Small intestine (tissue), 7 donors: ENCODE results near the gene PDCD1LG2. TPM values are rescaled to one million over a fixed set of nuclear protein-coding genes. Genes with fewer than 3 reads are reported as not detected.

Source experiments
- DNase-seq, 2 donors: peaks; one replicate each; pipeline versions ENCODE4 v3.0.0 to v3.0.0-alpha.2; 2013
- FAIRE-seq: peaks from 2 replicates; lab custom pipeline; 2012; peaks lifted over from hg19 to GRCh38; lab: Jason Lieb, UNC
- H3K27ac ChIP-seq, 3 donors: one replicate each; pipeline ENCODE4 v1.5.1; 2013; ENCODE audit warnings: low read length in 2 of 3, mild to moderate bottlenecking in 2 of 3, control low read depth in 1 of 3, inconsistent platforms in 1 of 3, low read depth in 1 of 3, moderate library complexity in 1 of 3
- H3K27me3 ChIP-seq, 3 donors: one replicate each; pipeline ENCODE4 v1.6.1; 2013; ENCODE audit warnings: low read length in 3 of 3, inconsistent platforms in 1 of 3; ENCODE audit not compliant: control insufficient read depth in 3 of 3, insufficient read depth in 3 of 3
- H3K36me3 ChIP-seq, 3 donors: one replicate each; pipeline ENCODE4 v1.6.1; 2013; ENCODE audit warnings: low read length in 3 of 3, inconsistent platforms in 1 of 3, low read depth in 1 of 3, mild to moderate bottlenecking in 1 of 3, moderate library complexity in 1 of 3; ENCODE audit not compliant: control insufficient read depth in 3 of 3, insufficient read depth in 2 of 3
- H3K4me1 ChIP-seq, 3 donors: one replicate each; pipeline ENCODE4 v1.6.1; 2013; ENCODE audit warnings: low read length in 2 of 3, inconsistent platforms in 1 of 3, low read depth in 1 of 3, mild to moderate bottlenecking in 1 of 3, moderate library complexity in 1 of 3; ENCODE audit not compliant: control insufficient read depth in 3 of 3, insufficient read depth in 2 of 3
- H3K4me3 ChIP-seq, 3 donors: one replicate each; pipeline ENCODE4 v1.5.1; 2013; ENCODE audit warnings: low read length in 3 of 3, control low read depth in 1 of 3, inconsistent platforms in 1 of 3, low read depth in 1 of 3, mild to moderate bottlenecking in 1 of 3, moderate library complexity in 1 of 3
- H3K9me3 ChIP-seq, 2 donors: one replicate each; pipeline ENCODE4 v1.6.1; 2013; ENCODE audit warnings: low read depth in 1 of 2, low read length in 1 of 2; ENCODE audit not compliant: control insufficient read depth in 2 of 2, insufficient read depth in 1 of 2
- WGBS, 3 donors: extraction: QIAGEN DNeasy Blood & Tissue Kit; methylation state at CpG; one replicate each; pipeline ENCODE4 v1.1.7; 2013; 5-methylcytosine and 5-hydroxymethylcytosine counted together
- polyA plus RNA-seq, 4 donors: library from polyadenylated mRNA; stranded (reverse) in 3 of 4; unstranded in 1 of 4; fragments of 200-250 nt in 3 of 4; fragments of 120-200 nt in 1 of 4; gene quantifications; one replicate each; pipeline versions ENCODE4 v1.2.1 to v1.2.3, GENCODE V29; 2013
- donor health status: healthy with polysubstance abuse.
- donor health status: control.
- donor health status: control.
- donor health status: Bipolar disorder and iron deficiency.
- donor health status: healthy.

Gene PDCD1LG2
- polyA plus RNA-seq, 4 donors, result 0.42 to 0.52 TPM; not detected in 2

DNA sequence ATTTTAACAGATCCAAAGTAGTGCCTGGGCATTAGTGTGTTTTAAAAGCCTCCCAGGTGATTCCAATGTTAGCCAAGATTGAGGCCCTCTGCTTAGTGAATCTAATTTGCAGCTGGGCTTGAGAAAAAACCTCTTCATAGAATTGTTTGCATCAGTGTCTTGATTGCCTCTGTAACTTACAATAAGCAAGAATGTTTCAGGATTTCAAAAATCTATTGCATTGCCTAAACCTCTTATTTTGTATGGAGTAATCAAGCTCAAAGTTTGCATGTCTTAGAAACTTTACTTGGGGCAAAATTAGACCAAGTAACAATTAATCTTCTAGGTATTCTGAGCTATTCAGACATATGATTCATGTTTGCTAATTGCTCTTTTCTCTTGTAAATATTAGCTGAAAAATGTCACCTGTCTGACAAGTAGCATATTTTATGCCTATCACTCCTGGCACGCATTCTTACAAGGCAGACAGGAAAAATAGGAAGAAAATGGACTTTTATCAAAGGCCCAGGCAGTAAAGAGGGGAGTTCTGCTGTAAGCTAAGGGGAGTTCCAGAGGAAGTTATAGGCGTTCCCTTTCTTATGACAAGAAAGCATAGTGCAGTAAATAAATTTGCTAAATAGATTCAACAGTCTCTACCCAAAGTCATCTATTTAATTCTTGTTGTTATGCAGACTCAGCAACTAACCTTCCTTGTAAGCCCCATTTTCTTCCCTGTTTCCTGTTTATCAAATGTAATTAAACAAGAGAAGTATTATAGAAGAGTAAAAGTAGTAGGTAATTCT, 21.0 kb downstream of the PDCD1LG2 start:
- WGBS, 3 donors, result 39 to 70% (median 57%) methylated on average over 2 of the region's 2 CpGs
- DNase-seq (no peak), FAIRE-seq (no peak)
- Histone ChIP-seq H3K4me3 (no peak overlapping the region), H3K9me3 (no peaks in the 10 kb centered on the region), H3K27ac (no peak overlapping the region), H3K36me3 (no peaks in the 10 kb centered on the region), H3K27me3 (no peaks in the 10 kb centered on the region), H3K4me1 (no peaks in the 10 kb centered on the region)

DNA sequence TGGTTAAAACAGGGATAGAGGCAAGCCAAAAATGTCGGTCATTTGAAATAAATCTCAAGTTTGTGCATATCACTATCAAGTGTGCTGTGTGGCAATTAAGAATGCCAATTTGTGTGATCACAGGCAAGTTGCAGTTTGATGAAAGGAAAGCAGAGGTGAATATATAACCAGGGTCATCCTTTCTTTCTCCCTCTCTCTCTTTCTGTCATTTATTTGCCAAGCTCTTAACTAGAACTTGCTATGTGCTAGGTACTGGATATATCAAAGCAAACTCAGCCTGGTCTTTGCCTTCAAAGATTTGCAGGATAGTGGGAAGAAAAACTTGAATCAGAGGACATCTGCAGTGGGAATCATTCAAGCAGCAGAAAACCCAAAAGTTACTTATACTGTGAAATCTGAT, 22.0 kb downstream of the PDCD1LG2 start:
- DNase-seq (no peak), FAIRE-seq (no peak)
- no peak overlapping the region for H3K27ac ChIP-seq
- H3K9me3 ChIP-seq, result no peaks in the 10 kb centered on the region
- no peak overlapping the region for H3K4me3 ChIP-seq
- no peaks in the 10 kb centered on the region for H3K36me3 ChIP-seq
- WGBS, 3 donors, result 81 to 91% (median 90%) methylated on average over 1 of the region's 1 CpG
- no peaks in the 10 kb centered on the region for H3K27me3 ChIP-seq
- H3K4me1 ChIP-seq, result no peaks in the 10 kb centered on the region

DNA sequence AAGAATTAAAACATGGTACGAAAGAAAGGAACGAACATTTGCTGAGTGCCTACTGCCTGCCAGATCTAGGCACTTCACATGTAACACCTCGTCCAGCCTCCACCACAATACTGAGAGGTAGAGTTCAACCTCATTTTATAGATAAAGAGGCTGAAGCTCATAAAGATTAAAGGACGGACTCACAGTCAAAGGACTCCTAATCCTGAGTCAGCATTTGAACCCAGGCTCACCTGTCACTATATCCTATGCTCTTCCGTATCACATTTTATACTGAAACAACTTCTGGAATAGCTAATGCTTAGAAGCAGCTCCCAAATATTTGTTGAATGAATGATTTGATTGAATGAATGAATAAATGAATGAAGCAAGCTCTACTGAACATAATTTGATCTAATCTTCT, 22.5 kb downstream of the PDCD1LG2 start:
- FAIRE-seq (no peak), DNase-seq (no peak)
- no peak overlapping the region for H3K27ac ChIP-seq
- 67 to 89% (median 83%) methylated on average over 5 of the region's 5 CpGs for WGBS, 3 donors
- H3K27me3 ChIP-seq, result no peaks in the 10 kb centered on the region
- H3K9me3 ChIP-seq, result no peaks in the 10 kb centered on the region
- no peaks in the 10 kb centered on the region for H3K4me1 ChIP-seq
- no peak overlapping the region for H3K4me3 ChIP-seq
- no peaks in the 10 kb centered on the region for H3K36me3 ChIP-seq

GRCh38 chr9:5536684-5537083, 26.4 kb downstream of the PDCD1LG2 start:
- WGBS, 3 donors, result 51 to 88% (median 88%) methylated on average over 2 of the region's 2 CpGs
- Histone ChIP-seq H3K4me1 (no peaks in the 10 kb centered on the region), H3K27me3 (peaks cover 0 to 3% (median 0%) of the 10 kb centered on the region in 3 donors), H3K36me3 (no peaks in the 10 kb centered on the region), H3K4me3 (no peak overlapping the region), H3K27ac (no peak overlapping the region), H3K9me3 (no peaks in the 10 kb centered on the region)
- FAIRE-seq (no peak), DNase-seq (no peak)

GRCh38 chr9:5543875-5544702, 33.8 kb downstream of the PDCD1LG2 start:
- Histone ChIP-seq H3K4me3 (no peak overlapping the region), H3K36me3 (no peaks in the 10 kb centered on the region), H3K27ac (no peak overlapping the region), H3K9me3 (no peaks in the 10 kb centered on the region), H3K4me1 (no peaks in the 10 kb centered on the region), H3K27me3 (peaks cover 0 to 3% (median 0%) of the 10 kb centered on the region in 3 donors)
- 40 to 50% (median 46%) methylated on average over 2 of the region's 2 CpGs for WGBS, 3 donors
- DNase-seq, result no peak
- no peak for FAIRE-seq

DNA sequence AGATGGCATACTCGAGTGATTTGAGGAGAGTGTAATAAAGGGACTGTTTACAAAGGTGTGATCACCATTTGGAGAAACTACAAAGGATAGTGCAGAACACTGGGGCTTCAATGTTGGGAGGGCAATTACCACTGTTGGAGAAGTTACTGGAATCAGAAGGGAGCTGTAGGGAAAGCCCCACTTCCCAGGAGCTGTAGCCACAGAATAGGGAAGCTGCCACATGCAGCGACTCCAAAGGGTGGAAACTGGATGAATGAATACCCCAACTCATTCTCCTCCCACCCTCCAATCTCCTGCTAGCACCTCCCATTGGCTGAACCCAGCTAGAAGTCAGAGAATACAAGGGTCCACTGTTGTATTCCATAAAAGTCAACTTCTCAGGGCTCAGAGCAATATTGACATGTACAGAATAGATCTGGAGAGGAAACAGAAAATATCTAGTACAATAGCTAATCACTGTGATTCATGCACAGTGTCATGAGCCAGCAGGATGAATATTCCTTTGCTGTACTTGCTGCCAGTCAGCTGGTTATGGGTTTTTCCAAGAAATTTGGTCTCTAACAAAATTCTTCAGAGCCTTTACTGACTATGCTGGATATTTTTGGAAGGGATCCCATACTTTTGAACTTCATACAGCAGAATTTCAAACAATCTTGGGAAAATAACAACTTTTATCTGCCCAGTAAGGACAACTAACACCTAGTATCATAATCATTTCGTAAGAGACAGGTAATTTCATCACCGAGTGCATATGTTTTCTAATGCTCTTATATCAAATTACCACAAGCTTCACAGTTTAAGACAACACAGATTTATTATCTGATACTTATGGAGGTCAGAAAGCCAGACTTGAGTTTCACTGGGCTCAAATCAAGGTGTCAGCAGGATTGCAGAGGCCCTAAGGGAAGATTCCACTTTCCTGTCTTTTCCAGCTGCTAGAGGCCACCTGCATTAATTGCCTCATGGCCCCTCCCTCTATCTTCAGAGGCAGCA, 39.6 kb downstream of the PDCD1LG2 start:
- FAIRE-seq (no peak), DNase-seq (peak in 1 of 2 donors; percentile 3)
- Histone ChIP-seq H3K4me3 (no peak overlapping the region), H3K27me3 (no peaks in the 10 kb centered on the region), H3K9me3 (no peaks in the 10 kb centered on the region), H3K36me3 (no peaks in the 10 kb centered on the region), H3K4me1 (no peaks in the 10 kb centered on the region), H3K27ac (no peak overlapping the region)
- 55 to 72% (median 56%) methylated on average over 4 of the region's 4 CpGs for WGBS, 3 donors

DNA sequence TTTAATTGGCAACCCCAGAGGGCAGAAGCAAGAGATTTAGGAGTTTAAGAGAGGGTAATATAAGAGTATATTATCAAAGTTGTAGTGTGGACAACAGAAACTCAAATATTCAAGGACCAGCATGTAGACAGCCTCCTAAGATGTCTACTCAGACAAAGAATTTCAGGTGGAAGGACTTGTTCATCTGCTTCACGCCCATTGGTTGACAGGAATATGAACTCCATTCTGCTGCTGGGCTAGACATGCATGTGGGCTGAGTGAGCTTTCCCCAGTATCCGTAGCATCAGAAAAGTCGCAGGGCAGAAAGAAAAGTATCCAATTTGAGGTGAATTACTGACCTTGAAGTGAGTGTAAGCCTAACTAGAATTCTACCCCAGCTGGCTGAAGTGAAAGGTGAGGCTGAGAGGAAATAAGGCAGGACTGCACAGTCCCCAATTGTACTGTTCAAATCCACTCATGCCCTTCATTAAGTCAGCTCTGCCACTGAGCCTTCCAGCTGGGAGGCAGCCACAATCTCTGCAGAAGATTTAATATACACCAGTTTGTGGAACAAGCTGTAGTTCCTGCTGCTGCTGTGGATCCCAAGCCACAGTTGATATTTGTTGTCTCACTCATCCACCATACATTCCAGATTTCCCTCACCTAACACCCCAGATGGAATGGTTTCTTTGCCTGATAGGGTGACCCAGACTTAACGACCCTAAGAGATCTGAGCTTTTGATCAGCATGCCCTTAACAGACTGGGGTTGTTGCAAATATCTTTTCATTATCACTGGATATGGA, 41.2 kb downstream of the PDCD1LG2 start:
- 76 to 87% (median 80%) methylated on average over 4 of the region's 4 CpGs for WGBS, 3 donors
- no peak for DNase-seq
- Histone ChIP-seq H3K36me3 (no peaks in the 10 kb centered on the region), H3K9me3 (no peaks in the 10 kb centered on the region), H3K27me3 (no peaks in the 10 kb centered on the region), H3K27ac (no peak overlapping the region), H3K4me3 (no peak overlapping the region), H3K4me1 (no peaks in the 10 kb centered on the region)
- FAIRE-seq, result no peak
